HG03565 (cell line): ENCODE data around the gene OGFR.

Experiments
- ATAC-seq: cut with Tn5 transposase; IDR thresholded peaks from one replicate; pipeline ENCODE4 v1.9.1; 2021; ENCODE audit warnings: mild to moderate bottlenecking, moderate library complexity; ENCODE audit not compliant: unreplicated experiment

OGFR gene

GRCh38 chr20:62814060-62814708 is 9.5 kb downstream of the OGFR start:
- no peak for ATAC-seq

GRCh38 chr20:62814709-62815065 is 10.1 kb downstream of the OGFR start:
- no peak for ATAC-seq

- no peak for ATAC-seq
Measured at GRCh38 chr20:62815066-62815991, 10.7 kb downstream of the OGFR start.

- ATAC-seq: no peak
Measured at GRCh38 chr20:62816031-62816883, 11.6 kb downstream of the OGFR start.

GRCh38 chr20:62816884-62817873 is 12.5 kb downstream of the OGFR start, which contains the start of gene COL9A3:
TSS of gene COL9A3 (plus strand) at chr20:62817050. CDS start at chr20:62817065, 15 bp downstream.
- no peak for ATAC-seq

- no peak for ATAC-seq
Measured at GRCh38 chr20:62817975-62818591, 13.4 kb downstream of the OGFR start.

- no peak for ATAC-seq
Measured at GRCh38 chr20:62818592-62819493, 14.2 kb downstream of the OGFR start.

GRCh38 chr20:62819494-62820174 is 15.0 kb downstream of the OGFR start:
- ATAC-seq: no peak

GRCh38 chr20:62820208-62820961 is 15.8 kb downstream of the OGFR start:
- no peak for ATAC-seq

- no peak for ATAC-seq
Measured at GRCh38 chr20:62820962-62821725, 16.5 kb downstream of the OGFR start.

- ATAC-seq: no peak
Measured at GRCh38 chr20:62821726-62822210, 17.1 kb downstream of the OGFR start.

GRCh38 chr20:62822239-62822787 is 17.7 kb downstream of the OGFR start:
- ATAC-seq: no peak

- no peak for ATAC-seq
Measured at GRCh38 chr20:62822788-62823651, 18.4 kb downstream of the OGFR start.

GRCh38 chr20:62823688-62824475 is 19.2 kb downstream of the OGFR start:
- no peak for ATAC-seq
